Calu3 (cell line): ENCODE data around the gene SLC25A13. TPM values are rescaled to one million over a fixed set of nuclear protein-coding genes. Genes with fewer than 3 reads are reported as not detected.

Experiments
- BruUV-seq: library from RNA; stranded (reverse); fragments of 400-500 nt; replicated peaks from 2 replicates; lab custom pipeline; 2021; lab: Mats Ljungman, UMichigan
- CTCF ChIA-PET: fragments of 300-600 bp; sonication (Branson Sonifier 250); formaldehyde crosslinking; loops from one replicate; lab custom pipeline; 2022; ENCODE audit warnings: antibody characterized with exemption; lab: Charles Lee
- DNase-seq: peaks from one replicate; pipeline ENCODE4 v3.0.0; 2022
- H3K27ac Mint-ChIP-seq: one replicate; pipeline ENCODE4 v1.8.0; 2022; ENCODE audit warnings: mixed read lengths; ENCODE audit not compliant: unreplicated experiment
- H3K27me3 Mint-ChIP-seq: one replicate; pipeline ENCODE4 v1.8.0; 2022; ENCODE audit warnings: mixed read lengths; ENCODE audit not compliant: unreplicated experiment
- H3K36me3 Mint-ChIP-seq: one replicate; pipeline ENCODE4 v1.8.0; 2022; ENCODE audit warnings: mild to moderate bottlenecking, moderate library complexity, mixed read lengths; ENCODE audit not compliant: insufficient read depth, unreplicated experiment
- H3K4me1 Mint-ChIP-seq: one replicate; pipeline ENCODE4 v1.8.0; 2022; ENCODE audit warnings: mild to moderate bottlenecking, low read depth, mixed read lengths; ENCODE audit not compliant: unreplicated experiment
- H3K4me3 Mint-ChIP-seq: one replicate; pipeline ENCODE4 v1.8.0; 2022; ENCODE audit warnings: mild to moderate bottlenecking, low read depth, moderate library complexity, mixed read lengths; ENCODE audit not compliant: unreplicated experiment
- H3K9me3 Mint-ChIP-seq: one replicate; pipeline ENCODE4 v1.8.0; 2022; ENCODE audit warnings: low read depth, mixed read lengths; ENCODE audit not compliant: unreplicated experiment
- intact Hi-C: fragments of 100-400 bp; cut with micrococcal nuclease; formaldehyde crosslinking; loops from one replicate; pipeline ENCODE4 v1.10.0; 2022; ENCODE audit not compliant: unreplicated experiment
- total RNA-seq: library from RNA; stranded (reverse); gene quantifications from 2 replicates; pipeline ENCODE4 v1.2.3, GENCODE V29; 2022
- TF ChIP-seq, protein P1 (sequence below): fragments of 200-600 bp; IDR thresholded peaks from one replicate; pipeline ENCODE4 v1.8.0; 2022; ENCODE audit warnings: antibody characterized with exemption; ENCODE audit not compliant: unreplicated experiment

SLC25A13 gene
- total RNA-seq, 1 experiment from 2014 or later: 18.1 TPM

DNA sequence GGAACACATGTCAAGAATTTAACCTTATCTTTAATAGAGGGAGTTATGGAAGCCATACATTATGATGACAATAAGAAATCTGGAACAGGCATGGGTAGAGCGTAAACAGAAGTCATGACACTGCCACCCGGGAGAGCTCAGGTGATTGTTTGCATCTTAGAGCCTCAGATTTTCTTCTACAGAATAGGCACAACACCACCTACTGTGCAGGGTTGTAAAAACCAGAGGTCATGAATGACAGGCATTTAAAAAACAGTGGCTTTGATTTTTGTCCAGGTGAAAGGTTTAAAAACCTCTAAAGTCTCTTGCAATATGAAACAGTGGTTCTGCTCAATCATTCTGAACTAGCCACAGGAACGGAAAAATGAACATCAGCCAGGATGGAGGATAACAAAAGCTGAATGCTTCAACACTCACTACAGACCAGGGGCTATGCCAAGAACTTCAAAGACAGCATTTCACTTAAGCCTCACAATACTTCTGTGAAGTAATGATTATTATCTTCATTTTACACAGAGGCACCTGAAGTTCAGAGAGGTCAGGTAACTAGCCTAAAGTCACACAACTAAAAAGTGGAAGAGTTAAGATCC, 123.8 kb downstream of the SLC25A13 start:
- Mint-ChIP-seq H3K4me3 (no peak overlapping the region), H3K27me3 (no peaks in the 10 kb centered on the region), H3K27ac (no peak overlapping the region), H3K36me3 (no peaks in the 10 kb centered on the region), H3K4me1 (no peaks in the 10 kb centered on the region), H3K9me3 (no peaks in the 10 kb centered on the region)
- no peak for DNase-seq
- TF ChIP-seq, protein P1, sequence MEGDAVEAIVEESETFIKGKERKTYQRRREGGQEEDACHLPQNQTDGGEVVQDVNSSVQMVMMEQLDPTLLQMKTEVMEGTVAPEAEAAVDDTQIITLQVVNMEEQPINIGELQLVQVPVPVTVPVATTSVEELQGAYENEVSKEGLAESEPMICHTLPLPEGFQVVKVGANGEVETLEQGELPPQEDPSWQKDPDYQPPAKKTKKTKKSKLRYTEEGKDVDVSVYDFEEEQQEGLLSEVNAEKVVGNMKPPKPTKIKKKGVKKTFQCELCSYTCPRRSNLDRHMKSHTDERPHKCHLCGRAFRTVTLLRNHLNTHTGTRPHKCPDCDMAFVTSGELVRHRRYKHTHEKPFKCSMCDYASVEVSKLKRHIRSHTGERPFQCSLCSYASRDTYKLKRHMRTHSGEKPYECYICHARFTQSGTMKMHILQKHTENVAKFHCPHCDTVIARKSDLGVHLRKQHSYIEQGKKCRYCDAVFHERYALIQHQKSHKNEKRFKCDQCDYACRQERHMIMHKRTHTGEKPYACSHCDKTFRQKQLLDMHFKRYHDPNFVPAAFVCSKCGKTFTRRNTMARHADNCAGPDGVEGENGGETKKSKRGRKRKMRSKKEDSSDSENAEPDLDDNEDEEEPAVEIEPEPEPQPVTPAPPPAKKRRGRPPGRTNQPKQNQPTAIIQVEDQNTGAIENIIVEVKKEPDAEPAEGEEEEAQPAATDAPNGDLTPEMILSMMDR: no peak
- CTCF ChIA-PET: no interaction called here
- no TSS peak for BruUV-seq
- intact Hi-C loops: no loop called here

DNA sequence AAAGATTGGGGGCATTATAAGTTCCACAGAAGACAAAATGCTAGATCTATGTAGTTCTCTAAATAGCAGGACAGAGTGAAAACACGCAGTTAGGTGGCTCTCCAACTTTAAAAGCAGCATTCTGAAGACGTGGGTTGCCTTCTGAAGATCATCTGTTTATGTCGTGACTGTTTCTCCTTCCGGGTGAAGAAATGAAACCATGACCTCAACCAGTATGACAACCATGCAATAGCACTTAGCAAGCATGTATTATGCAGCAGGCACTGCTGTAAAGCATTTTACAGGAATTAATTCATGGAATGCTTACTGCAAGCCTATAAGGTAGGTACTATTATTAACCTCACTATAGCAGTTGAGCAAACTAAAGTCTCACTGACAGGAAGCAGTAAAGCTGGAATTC, 125.2 kb downstream of the SLC25A13 start:
- CTCF ChIA-PET: no interaction called here
- no peaks in the 10 kb centered on the region for H3K4me1 Mint-ChIP-seq
- H3K27ac Mint-ChIP-seq: no peak overlapping the region

DNA sequence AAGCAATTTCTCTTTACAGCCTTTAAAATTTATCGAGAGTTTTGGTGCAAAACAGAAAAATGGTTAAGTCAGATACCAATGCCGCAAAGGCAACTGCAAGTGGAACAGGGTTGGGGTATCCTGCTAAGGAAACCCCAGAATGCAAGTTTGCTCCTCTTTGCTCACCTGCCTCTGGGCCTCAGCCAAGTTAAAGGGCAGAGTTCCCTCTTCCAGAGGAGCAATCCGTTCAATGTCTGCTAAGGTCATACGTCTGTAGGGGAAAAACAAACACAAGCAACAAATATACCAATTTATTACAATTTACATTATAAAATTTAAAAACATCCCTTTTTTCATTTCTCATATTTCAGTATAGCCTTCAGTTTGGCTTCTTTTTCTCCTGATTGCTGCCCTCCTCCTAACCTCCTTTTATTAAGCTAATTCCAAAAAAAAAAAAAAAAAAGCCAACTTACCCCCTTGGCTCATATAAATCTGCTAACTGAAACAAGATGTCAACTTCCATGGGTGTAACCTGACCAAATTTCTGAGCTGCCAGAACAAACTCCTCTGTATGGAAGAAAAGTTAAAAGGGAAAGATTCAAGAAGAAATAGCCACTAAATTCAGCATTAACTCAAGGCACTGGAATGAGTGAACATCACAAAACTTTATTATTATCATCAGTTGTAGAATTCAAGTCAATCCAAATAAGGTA, 132.6 kb downstream of the SLC25A13 start:
- Mint-ChIP-seq H3K27me3 (no peaks in the 10 kb centered on the region), H3K4me1 (no peaks in the 10 kb centered on the region), H3K9me3 (no peaks in the 10 kb centered on the region), H3K4me3 (no peak overlapping the region), H3K36me3 (peaks cover under 1% of the 10 kb centered on the region), H3K27ac (no peak overlapping the region)
- TF ChIP-seq, protein P1: no peak
- intact Hi-C loops: no loop called here
- no peak for DNase-seq
- BruUV-seq: no TSS peak
- CTCF ChIA-PET: interaction anchor here (0.7 kb wide), 1 partner anchor 47 kb away, joined by 5 read pairs; no protein-coding TSS in a partner anchor

More for the DNA sequence above, 125.2 kb downstream of the SLC25A13 start:
- intact Hi-C loops: no loop called here
- H3K27me3 Mint-ChIP-seq: no peaks in the 10 kb centered on the region
- no peaks in the 10 kb centered on the region for H3K36me3 Mint-ChIP-seq
- TF ChIP-seq, protein P1: no peak
- no peak for DNase-seq
- BruUV-seq: no TSS peak
- H3K9me3 Mint-ChIP-seq: no peaks in the 10 kb centered on the region
- H3K4me3 Mint-ChIP-seq: no peak overlapping the region

DNA sequence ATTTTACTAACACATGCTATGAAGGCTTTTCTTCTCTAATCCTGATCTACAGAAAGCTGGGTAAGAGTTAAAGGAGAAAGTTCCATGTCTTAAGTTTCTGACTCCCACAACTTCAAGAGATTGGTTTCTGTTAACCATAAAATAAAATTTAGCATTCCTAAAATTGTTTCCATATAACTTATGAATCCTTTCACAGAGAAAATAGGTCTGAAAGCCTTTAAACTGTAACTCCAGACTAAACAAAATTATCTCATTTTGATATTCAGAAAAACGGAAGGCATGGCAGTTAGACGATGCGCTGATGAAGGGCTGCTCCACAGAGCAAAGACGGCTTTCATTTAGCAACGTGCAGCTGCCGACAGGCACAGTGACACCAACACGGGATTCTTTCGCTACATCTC, 133.3 kb downstream of the SLC25A13 start:
- Mint-ChIP-seq H3K4me1 (no peaks in the 10 kb centered on the region), H3K9me3 (no peaks in the 10 kb centered on the region), H3K4me3 (no peak overlapping the region), H3K27ac (no peak overlapping the region), H3K27me3 (no peaks in the 10 kb centered on the region), H3K36me3 (peaks cover 5% of the 10 kb centered on the region)
- DNase-seq: no peak
- TF ChIP-seq, protein P1: no peak
- no TSS peak for BruUV-seq
- CTCF ChIA-PET: no interaction called here
- intact Hi-C loops: no loop called here
